HG03521 (cell line): Measurements from ENCODE around the gene SLC35F6.
"Not testable (repeated sequence)": the region's sequence is repeated elsewhere in the genome, so short reads cannot be mapped to it uniquely, and the experiment has no call there.

ENCODE experiments used
- ATAC-seq: cut with Tn5 transposase; IDR thresholded peaks from one replicate; pipeline ENCODE4 v1.9.1; 2021; ENCODE audit warnings: mild to moderate bottlenecking, moderate library complexity; ENCODE audit not compliant: unreplicated experiment

The SLC35F6 gene

GRCh38 chr2:26780203-26780760 lies 16.2 kb downstream of the SLC35F6 start:
- ATAC-seq: no peak

DNA sequence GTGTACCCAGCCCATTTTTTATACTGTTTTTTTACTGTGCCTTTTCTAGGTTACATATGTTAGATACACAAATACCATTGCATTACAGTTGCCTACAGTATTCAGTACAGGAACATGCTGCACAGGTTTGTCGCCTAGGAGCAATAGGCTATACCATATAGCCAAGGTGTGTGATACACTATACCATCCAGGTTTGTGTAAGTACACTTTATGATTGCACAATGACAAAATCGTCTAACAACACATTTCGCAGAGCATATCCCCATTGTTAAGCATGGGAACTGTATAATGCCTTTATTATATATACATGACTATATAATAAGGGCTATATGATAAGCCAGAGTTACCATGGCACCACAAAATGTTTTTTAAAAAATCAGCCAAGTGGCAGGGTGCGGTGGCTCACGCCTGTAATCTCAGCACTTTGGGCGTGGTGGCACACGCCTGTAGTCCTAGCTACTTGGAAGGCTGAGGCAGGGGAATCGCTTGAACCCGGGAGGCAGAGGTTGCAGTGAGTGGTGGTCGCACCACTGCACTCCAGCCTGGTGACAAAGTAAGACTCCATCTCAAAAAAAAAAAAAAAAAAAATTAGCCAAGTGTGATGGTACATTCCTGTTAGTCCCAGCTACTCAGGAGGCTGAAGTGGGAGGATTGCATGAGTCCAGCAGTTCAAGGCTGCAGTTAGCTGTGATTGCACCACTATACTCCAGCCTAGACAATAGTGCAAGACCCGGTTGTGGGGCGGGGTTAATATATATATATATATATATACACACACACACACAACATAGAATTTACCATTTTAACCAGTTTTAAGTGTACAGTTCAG lies 19.0 kb downstream of the SLC35F6 start:
- no peak for ATAC-seq

DNA sequence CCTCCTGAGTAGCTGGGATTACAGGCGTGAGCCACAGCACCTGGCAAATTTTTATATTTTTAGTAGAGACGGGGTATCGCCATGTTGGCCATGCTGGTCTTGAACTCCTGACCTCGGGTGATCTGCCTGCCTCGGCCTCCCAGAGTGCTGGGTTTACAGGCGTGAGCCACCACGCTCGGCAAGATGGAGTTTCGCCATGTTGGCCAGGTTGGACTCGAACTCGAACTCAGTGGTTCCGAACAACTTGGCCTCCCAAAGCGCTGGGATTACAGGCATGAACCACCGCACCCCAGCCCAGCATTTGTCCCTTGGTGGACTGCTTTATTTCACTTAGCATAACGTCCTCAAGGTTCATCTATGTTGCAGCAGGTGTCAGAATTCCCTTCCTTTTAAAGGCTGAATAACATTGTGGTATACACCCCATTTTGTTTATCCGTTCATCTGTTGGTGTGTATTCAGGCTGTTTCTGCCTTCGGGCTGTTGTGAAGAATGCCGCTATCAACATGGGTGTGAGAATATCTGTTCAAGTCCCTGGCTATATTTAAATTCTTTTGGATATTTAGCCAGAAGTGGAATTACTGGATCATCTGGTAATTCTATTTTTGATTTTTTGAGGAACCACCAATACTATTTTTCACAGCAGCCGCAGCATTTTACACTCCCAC lies 20.6 kb downstream of the SLC35F6 start:
- ATAC-seq: no peak

DNA sequence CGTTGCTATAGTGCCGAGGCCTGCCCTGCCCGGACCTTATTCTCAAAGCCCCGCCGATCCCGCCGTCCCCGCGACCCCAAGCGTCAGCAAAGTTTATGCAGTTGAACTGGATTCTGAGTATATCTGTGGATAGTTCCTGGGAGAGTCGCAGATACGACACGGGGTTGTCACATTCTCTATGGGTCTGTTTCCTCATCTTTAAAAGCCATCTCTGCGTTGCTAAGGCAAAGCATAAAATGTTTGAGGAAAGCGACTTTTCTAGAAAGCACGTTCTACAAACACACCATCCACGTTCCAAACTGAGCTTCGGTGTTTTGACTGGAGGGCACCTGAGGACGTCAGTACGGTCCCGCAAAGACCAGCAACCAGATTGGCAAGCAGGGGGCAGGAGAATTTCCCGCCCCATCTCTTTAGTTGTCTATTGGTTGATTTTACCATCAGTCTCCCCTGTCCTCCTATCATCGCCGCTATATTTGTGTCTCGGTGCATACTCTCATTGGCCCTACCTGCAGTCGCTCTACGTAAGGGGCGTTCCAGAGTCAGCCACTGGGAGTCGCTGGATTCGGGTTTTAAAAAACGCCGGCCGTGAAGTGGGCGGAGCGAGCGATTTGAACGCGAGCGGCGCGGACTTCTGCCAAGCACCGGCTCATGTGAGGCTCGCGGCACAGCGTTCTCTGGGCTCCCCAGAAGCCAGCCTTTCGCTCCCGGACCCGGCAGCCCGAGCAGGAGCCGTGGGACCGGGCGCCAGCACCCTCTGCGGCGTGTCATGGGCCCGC lies 21.5 kb downstream of the SLC35F6 start, which contains the start of gene CENPA:
Gene CENPA (plus strand): TSS at position 626 of the 776 bp plus-strand sequence. CDS start 141 bp downstream, at position 767.
- ATAC-seq: peak; percentile 98

DNA sequence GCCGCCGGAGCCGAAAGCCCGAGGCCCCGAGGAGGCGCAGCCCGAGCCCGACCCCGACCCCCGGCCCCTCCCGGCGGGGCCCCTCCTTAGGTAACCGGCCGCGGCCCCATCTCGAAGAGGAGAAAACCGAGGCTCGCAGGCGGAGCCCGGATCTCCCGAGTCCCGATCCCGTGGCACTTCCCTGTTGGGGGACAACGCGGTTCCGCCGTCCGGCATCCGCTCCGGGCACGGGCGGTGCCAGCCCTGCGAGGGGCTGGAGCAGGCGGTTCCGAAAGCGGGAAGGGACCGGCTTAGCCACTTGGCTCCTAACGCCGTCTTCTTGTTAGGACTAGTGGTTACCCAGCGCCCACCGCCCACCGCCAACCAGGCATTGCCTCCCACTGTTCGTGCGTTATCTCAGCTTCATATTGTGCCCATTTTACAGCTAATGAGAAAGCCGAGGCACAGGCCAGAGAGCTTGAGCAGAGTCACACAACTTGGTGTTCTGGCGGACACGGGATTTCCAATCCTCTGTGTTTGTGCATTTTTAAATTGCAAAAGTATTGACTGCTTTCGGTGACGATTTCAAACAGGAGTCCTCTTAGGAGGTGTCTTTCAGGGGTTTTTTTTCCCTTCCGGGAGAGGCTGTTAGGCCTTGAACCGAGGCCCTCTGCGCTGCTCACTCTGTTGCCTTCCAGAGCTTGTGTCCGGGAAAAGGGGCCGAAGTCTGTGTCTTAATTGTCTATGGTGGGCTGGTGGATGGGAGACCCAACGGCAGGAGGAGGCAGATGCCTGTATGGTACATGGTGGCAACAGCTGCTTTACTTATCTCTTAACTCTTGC lies 22.3 kb downstream of the SLC35F6 start:
- ATAC-seq: peak; percentile 13

- ATAC-seq: no peak
Observed at GRCh38 chr2:26792720-26793119, 28.6 kb downstream of the SLC35F6 start.

- no peak for ATAC-seq
Observed at GRCh38 chr2:26793518-26793917, 29.4 kb downstream of the SLC35F6 start.

DNA sequence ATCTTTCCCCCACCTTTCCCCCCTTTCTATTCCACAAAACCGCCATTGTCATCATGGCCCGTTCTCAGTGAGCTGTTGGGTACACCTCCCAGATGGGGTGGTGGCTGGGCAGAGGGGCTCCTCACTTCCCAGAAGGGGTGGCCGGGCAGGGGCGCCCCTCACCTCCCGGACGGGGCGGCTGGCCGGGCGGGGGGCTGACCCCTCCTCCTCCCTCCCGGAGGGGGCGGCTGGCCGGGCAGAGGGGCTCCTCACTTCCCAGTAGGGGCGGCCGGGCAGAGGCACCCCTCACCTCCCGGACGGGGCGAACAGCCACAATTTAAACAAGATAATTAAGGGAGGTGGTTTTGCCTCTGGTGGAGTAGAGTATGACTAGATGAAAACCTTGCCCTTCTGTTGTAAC lies 31.1 kb downstream of the SLC35F6 start:
- not testable (repeated sequence) for ATAC-seq

GRCh38 chr2:26801328-26801727 lies 37.2 kb downstream of the SLC35F6 start:
- no peak for ATAC-seq

DNA sequence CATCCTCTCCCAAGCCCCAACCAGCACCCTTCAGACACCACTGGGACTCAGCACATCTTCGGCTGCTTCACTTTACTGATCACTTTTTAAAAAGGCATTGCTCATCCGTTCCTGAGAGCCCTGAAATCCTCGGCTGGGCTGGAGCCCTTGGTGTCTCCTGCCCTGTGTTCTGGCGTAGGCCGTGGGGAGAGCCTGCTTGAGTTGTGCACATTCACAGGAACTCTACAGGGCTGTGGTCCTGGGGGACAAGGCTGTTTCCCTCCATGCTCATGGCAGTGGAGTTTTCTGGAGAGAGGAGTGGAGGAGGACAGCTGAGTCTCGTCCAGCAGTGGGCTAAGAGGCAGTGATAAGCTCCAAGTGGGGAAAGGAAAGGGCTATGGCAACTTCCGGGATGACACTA lies 37.7 kb downstream of the SLC35F6 start:
- no peak for ATAC-seq

DNA sequence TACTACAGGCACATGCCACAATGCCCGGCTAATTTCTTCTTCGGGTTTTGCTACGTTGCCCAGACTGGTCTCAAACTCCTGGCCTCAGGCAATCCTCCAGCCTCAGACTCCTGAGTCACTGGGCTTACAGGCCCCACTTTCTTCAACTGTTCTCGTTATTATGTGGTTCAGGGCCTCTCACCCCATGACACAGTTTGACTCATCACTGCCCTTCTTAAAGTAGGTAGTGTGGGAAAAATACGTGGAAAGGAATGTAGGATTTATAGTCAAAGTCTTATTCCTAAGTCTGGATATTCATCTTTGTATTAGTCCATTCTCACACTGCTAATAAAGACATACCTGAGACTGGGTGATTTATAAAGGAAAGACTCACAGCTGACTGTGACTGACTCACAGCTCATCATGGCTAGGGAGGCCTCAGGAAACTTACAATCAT lies 41.2 kb downstream of the SLC35F6 start:
- ATAC-seq: no peak

GRCh38 chr2:26807788-26808460 lies 43.8 kb downstream of the SLC35F6 start:
- ATAC-seq: no peak

DNA sequence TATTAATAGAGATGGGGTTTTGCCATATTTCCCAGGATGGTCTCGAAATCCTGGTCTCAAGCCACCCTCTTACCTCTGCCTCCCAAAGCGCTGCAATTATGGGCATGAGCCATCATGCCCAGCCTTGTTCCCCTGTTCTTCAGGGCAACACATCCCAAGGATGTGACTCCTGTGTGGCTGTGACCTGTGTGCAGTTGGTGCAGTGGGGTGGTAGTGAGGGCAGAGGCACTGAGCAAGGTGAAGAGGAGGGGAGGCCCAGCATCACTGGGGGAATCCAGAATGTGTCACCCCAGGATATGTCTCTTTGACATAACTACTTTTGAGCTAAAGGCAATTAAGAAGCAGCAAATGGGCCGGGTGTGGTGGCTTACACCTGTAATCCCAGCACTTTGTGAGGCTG lies 45.1 kb downstream of the SLC35F6 start:
- no peak for ATAC-seq

DNA sequence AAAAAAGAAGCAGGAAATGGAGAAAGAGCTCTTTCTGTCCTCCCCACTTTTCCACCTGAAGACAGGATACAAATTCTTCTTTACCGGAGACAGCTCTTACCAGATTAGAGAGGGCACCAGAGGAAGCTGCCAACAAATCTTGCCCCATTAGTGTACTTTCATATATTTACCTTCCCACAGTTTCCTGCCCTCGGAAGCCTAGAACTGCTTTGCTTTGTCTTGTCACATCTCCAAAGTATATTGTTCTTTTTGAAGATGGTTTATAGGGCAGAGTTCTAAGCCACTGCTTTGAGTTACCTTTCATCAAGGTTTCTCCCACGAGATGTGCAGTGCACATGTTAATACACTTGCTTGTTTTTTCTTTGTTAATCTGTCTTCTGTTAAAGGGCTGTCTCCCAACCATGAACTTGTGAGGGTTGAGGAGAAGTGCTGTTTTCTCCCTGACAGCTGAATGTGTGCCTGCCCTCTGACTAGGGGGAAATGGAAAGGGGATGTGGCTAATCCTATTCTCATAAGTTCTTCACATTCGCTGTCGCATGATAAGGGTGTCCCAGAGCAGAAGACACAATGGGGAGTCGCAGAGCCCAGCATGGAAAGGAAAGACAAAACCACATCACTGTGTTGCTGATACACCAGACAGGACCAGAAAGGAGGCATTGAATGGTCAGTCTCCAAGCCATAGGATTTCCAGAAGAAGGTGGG lies 45.9 kb downstream of the SLC35F6 start:
- ATAC-seq: no peak

DNA sequence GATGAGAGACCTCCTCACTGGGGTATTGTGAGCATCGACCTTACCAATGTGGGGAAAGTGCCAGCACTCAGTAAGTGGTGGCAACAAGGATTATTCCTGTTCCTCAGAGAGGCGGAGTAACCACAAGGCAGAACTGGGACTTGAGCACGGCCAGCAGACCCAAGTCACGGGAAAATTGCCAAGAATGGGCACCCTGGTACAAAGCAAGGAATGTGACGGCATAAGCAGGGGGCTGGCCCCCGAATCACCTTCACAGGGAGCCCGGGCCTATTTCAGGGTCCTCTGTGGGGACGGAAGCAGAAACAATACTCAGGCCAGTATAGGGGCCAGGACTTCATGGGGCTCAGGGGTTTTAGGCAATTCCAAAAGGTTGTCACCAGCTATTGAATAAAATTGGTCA lies 47.2 kb downstream of the SLC35F6 start:
- ATAC-seq: no peak

GRCh38 chr2:26811791-26812694 lies 48.0 kb downstream of the SLC35F6 start:
- no peak for ATAC-seq

GRCh38 chr2:26812731-26813130 lies 48.6 kb downstream of the SLC35F6 start:
- no peak for ATAC-seq
